Measurements from ENCODE around the gene CTSA.

The CTSA gene

GRCh38 chr20:45851501-45851900 is 39.6 kb upstream of the CTSA start:
- H3K9ac ChIP-seq = no peak overlapping the region
- peaks cover 82% of the 10 kb centered on the region for H3K36me3 ChIP-seq
- H3K4me1 ChIP-seq = peaks cover 9% of the 10 kb centered on the region

GRCh38 chr20:45852326-45852725 is 38.8 kb upstream of the CTSA start:
- Histone ChIP-seq H3K9ac (no peak overlapping the region), H3K9me3 (no peaks in the 10 kb centered on the region), H4K20me1 (no peaks in the 10 kb centered on the region), H3K4me2 (no peak overlapping the region), H3K36me3 (peaks cover 75% of the 10 kb centered on the region), H3K27me3 (no peaks in the 10 kb centered on the region), H3K4me3 (no peak overlapping the region), H3K4me1 (peaks cover 13% of the 10 kb centered on the region), H3K27ac (no peak overlapping the region)
- TF ChIP-seq Cebpa-rat (IDR thresholded peaks at IDR 0.05) = no peak

More at GRCh38 chr20:45851501-45851900, 39.6 kb upstream of the CTSA start:
- Histone ChIP-seq H4K20me1 (no peaks in the 10 kb centered on the region), H3K9me3 (no peaks in the 10 kb centered on the region), H3K4me2 (no peak overlapping the region), H3K4me3 (no peak overlapping the region), H3K27me3 (no peaks in the 10 kb centered on the region), H3K27ac (no peak overlapping the region)
- no peak for TF ChIP-seq Cebpa-rat (IDR thresholded peaks at IDR 0.05)

GRCh38 chr20:45853484-45853883 is 37.7 kb upstream of the CTSA start:
- H3K36me3 ChIP-seq = peaks cover 64% of the 10 kb centered on the region
- TF ChIP-seq Cebpa-rat (IDR thresholded peaks at IDR 0.05) = no peak
- no peaks in the 10 kb centered on the region for H4K20me1 ChIP-seq
- H3K9me3 ChIP-seq = no peaks in the 10 kb centered on the region
- no peak overlapping the region for H3K4me2 ChIP-seq
- no peak overlapping the region for H3K9ac ChIP-seq
- peaks cover 19% of the 10 kb centered on the region for H3K4me1 ChIP-seq
- no peak overlapping the region for H3K4me3 ChIP-seq
- no peak overlapping the region for H3K27ac ChIP-seq
- H3K27me3 ChIP-seq = no peaks in the 10 kb centered on the region

GRCh38 chr20:45857114-45857881 is 33.8 kb upstream of the CTSA start, which contains the start of the genes ACOT8 and ZSWIM3:
Gene ACOT8, minus strand, starts transcription at chr20:45857392. Its CDS starts 77 bp downstream, at chr20:45857315.
Gene ZSWIM3, plus strand, starts transcription at chr20:45857614. Its CDS starts 212 bp downstream, at chr20:45857826.
- Histone ChIP-seq H4K20me1 (no peaks in the 10 kb centered on the region), H3K4me3 (peak within 1 kb of the TSS; percentile 90), H3K27me3 (no peaks in the 10 kb centered on the region), H3K4me2 (peak within 1 kb of the TSS; percentile 94), H3K27ac (peak within 1 kb of the TSS; percentile 83), H3K9me3 (no peaks in the 10 kb centered on the region), H3K36me3 (peaks cover 35% of the 10 kb centered on the region), H3K4me1 (peaks cover 35% of the 10 kb centered on the region), H3K9ac (peak within 1 kb of the TSS; percentile 87)
- no peak for TF ChIP-seq Cebpa-rat (IDR thresholded peaks at IDR 0.05)

- H3K4me1 ChIP-seq = peaks cover 35% of the 10 kb centered on the region
- H3K27ac ChIP-seq = peak overlapping the region; percentile 71; the same call in 1 of the 2 replicates
- H3K4me3 ChIP-seq = peak overlapping the region; percentile 90
- no peaks in the 10 kb centered on the region for H4K20me1 ChIP-seq
- H3K9ac ChIP-seq = peak overlapping the region; percentile 79
- no peaks in the 10 kb centered on the region for H3K9me3 ChIP-seq
- TF ChIP-seq Cebpa-rat (IDR thresholded peaks at IDR 0.05) = no peak
- H3K4me2 ChIP-seq = peak overlapping the region; percentile 90
- H3K27me3 ChIP-seq = no peaks in the 10 kb centered on the region
- H3K36me3 ChIP-seq = peaks cover 29% of the 10 kb centered on the region
Measured at GRCh38 chr20:45857882-45858216, 33.3 kb upstream of the CTSA start.

- H3K9me3 ChIP-seq = no peaks in the 10 kb centered on the region
- no peak for TF ChIP-seq Cebpa-rat (IDR thresholded peaks at IDR 0.05)
- H3K4me1 ChIP-seq = peaks cover 35% of the 10 kb centered on the region
- H3K36me3 ChIP-seq = peaks cover 9% of the 10 kb centered on the region
- no peak overlapping the region for H3K4me2 ChIP-seq
- no peaks in the 10 kb centered on the region for H4K20me1 ChIP-seq
- no peak overlapping the region for H3K27ac ChIP-seq
- no peak overlapping the region for H3K9ac ChIP-seq
- no peaks in the 10 kb centered on the region for H3K27me3 ChIP-seq
- no peak overlapping the region for H3K4me3 ChIP-seq
Measured at GRCh38 chr20:45859916-45860315, 31.2 kb upstream of the CTSA start.

GRCh38 chr20:45860560-45861220 is 30.4 kb upstream of the CTSA start:
- Histone ChIP-seq H3K9ac (no peak overlapping the region), H3K4me3 (no peak overlapping the region), H3K27ac (no peak overlapping the region), H4K20me1 (0 out of 2 replicates have a peak, but pooled peaks cover 2% of the 10 kb centered on the region), H3K4me2 (peak overlapping the region; percentile 4; the same call in 1 of the 2 replicates), H3K4me1 (peaks cover 34% of the 10 kb centered on the region), H3K9me3 (no peaks in the 10 kb centered on the region), H3K27me3 (no peaks in the 10 kb centered on the region), H3K36me3 (0 out of 2 replicates have a peak, but pooled peaks cover 5% of the 10 kb centered on the region)
- no peak for TF ChIP-seq Cebpa-rat (IDR thresholded peaks at IDR 0.05)

GRCh38 chr20:45861221-45862075 is 29.7 kb upstream of the CTSA start:
- Histone ChIP-seq H3K27ac (no peak overlapping the region), H3K4me3 (no peak overlapping the region), H3K9ac (no peak overlapping the region), H3K4me1 (peaks cover 27% of the 10 kb centered on the region), H3K9me3 (no peaks in the 10 kb centered on the region), H3K36me3 (0 out of 2 replicates have a peak, but pooled peaks cover 5% of the 10 kb centered on the region), H3K27me3 (no peaks in the 10 kb centered on the region), H3K4me2 (peak overlapping the region; percentile 4; the same call in 1 of the 2 replicates), H4K20me1 (0 out of 2 replicates have a peak, but pooled peaks cover 10% of the 10 kb centered on the region)
- no peak for TF ChIP-seq Cebpa-rat (IDR thresholded peaks at IDR 0.05)
